Activated CD8-positive, alpha-beta T cell treated with anti-CD3 and anti-CD28 coated beads for 36 hours (primary cell): ENCODE data around the gene SLC43A3. TPM values are rescaled to one million over a fixed set of nuclear protein-coding genes. Genes with fewer than 3 reads are reported as not detected.
A peak's percentile ranks its signal among the peaks of the same experiment; 100 is the strongest.

Source experiments
- ATAC-seq: fragments of 200-7000 bp; cut with Tn5 transposase; one replicate; pipeline ENCODE4 v1.10.0; 2021; ENCODE audit warnings: mild to moderate bottlenecking, moderate library complexity
- CTCF ChIA-PET: fragments of 350-600 bp; sonication (Branson Sonifier 250); formaldehyde crosslinking; loops from one replicate; lab custom pipeline; 2021; ENCODE audit warnings: antibody characterized with exemption; lab: Charles Lee
- POLR2A ChIA-PET: fragments of 350-600 bp; sonication (Branson Sonifier 250); formaldehyde crosslinking; loops from one replicate; lab custom pipeline; 2021; ENCODE audit warnings: antibody characterized with exemption; lab: Charles Lee
- DNase-seq: peaks from one replicate; pipeline ENCODE4 v3.0.0-alpha.2; 2020
- H3K27ac Mint-ChIP-seq: one replicate; pipeline ENCODE4 v1.8.0; 2021; ENCODE audit warnings: mild to moderate bottlenecking, mixed read lengths
- H3K27me3 Mint-ChIP-seq: one replicate; pipeline ENCODE4 v1.8.0; 2021; ENCODE audit warnings: mixed read lengths
- H3K36me3 Mint-ChIP-seq: one replicate; pipeline ENCODE4 v1.8.0; 2021; ENCODE audit warnings: low read depth, mixed read lengths
- H3K4me1 Mint-ChIP-seq: one replicate; pipeline ENCODE4 v1.8.0; 2021; ENCODE audit warnings: low read depth, mixed read lengths
- H3K4me3 Mint-ChIP-seq: one replicate; pipeline ENCODE4 v1.8.0; 2021; ENCODE audit warnings: mild to moderate bottlenecking, moderate library complexity, mixed read lengths
- H3K9me3 Mint-ChIP-seq: one replicate; pipeline ENCODE4 v1.8.0; 2021; ENCODE audit warnings: mixed read lengths
- intact Hi-C: fragments of 100-400 bp; cut with micrococcal nuclease; formaldehyde crosslinking; loops from one replicate; pipeline ENCODE4 v1.10.0; 2022
- total RNA-seq, 2 experiments: library from RNA; stranded (reverse); gene quantifications; one replicate each; pipeline ENCODE4 v1.2.3, GENCODE V29; 2021
- TF ChIP-seq, protein P1 (sequence below): fragments of 200-600 bp; IDR thresholded peaks from one replicate; pipeline ENCODE4 v1.8.0; 2022; ENCODE audit warnings: antibody characterized with exemption, mild to moderate bottlenecking

SLC43A3 gene
- total RNA-seq, 2 experiments from 2014 or later, result 294 to 300 TPM

DNA sequence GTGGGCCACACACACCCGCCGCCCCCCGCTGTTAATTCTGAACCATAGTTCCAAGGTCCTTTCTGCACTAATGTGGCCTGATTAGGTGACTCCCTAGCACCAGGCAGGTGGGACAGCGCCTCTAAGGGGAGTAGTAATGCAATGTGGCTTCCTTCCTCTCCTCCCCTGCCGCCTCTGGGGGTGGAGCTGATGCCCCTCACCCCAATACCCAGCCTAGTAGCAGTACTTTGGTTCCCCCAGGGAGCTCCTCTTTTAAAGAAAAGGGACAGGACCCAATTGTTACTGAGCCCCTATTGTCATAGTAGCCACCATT is 47.8 kb upstream of the SLC43A3 start:
- no peak overlapping the region for H3K27ac Mint-ChIP-seq
- TF ChIP-seq, protein P1, sequence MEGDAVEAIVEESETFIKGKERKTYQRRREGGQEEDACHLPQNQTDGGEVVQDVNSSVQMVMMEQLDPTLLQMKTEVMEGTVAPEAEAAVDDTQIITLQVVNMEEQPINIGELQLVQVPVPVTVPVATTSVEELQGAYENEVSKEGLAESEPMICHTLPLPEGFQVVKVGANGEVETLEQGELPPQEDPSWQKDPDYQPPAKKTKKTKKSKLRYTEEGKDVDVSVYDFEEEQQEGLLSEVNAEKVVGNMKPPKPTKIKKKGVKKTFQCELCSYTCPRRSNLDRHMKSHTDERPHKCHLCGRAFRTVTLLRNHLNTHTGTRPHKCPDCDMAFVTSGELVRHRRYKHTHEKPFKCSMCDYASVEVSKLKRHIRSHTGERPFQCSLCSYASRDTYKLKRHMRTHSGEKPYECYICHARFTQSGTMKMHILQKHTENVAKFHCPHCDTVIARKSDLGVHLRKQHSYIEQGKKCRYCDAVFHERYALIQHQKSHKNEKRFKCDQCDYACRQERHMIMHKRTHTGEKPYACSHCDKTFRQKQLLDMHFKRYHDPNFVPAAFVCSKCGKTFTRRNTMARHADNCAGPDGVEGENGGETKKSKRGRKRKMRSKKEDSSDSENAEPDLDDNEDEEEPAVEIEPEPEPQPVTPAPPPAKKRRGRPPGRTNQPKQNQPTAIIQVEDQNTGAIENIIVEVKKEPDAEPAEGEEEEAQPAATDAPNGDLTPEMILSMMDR, result no peak
- CTCF ChIA-PET, result interaction anchor here (0.8 to 4.4 kb wide), 8 partner anchors 8 to 124 kb away, joined by 3 to 73 read pairs (median 6); no protein-coding TSS in a partner anchor
- ATAC-seq (no peak), DNase-seq (peak; percentile 32)
- no peaks in the 10 kb centered on the region for H3K36me3 Mint-ChIP-seq
- H3K4me3 Mint-ChIP-seq, result peak overlapping the region; percentile 47
- H3K4me1 Mint-ChIP-seq, result peaks cover 28% of the 10 kb centered on the region
- H3K27me3 Mint-ChIP-seq, result peaks cover 5% of the 10 kb centered on the region
- intact Hi-C loops, result loop anchor here (5.0 kb wide), 1 partner anchor 127 kb away; no protein-coding TSS in a partner anchor
- no peaks in the 10 kb centered on the region for H3K9me3 Mint-ChIP-seq
- POLR2A ChIA-PET, result interaction anchor here (0.7 to 1.8 kb wide), 5 partner anchors 12 to 23 kb away, joined by 3 to 12 read pairs (median 4); partner anchors contain the start of gene RTN4RL2

- TF ChIP-seq, protein P1, result no peak
- ATAC-seq, result peak; percentile 83
- peak overlapping the region; percentile 77 for H3K27ac Mint-ChIP-seq
- peaks cover 5% of the 10 kb centered on the region for H3K27me3 Mint-ChIP-seq
- peaks cover 28% of the 10 kb centered on the region for H3K4me1 Mint-ChIP-seq
- H3K36me3 Mint-ChIP-seq, result no peaks in the 10 kb centered on the region
- peak overlapping the region; percentile 40 for H3K4me3 Mint-ChIP-seq
- intact Hi-C loops, result no loop called here
- ChIA-PET POLR2A (interaction anchor here (0.7 to 1.8 kb wide), 5 partner anchors 11 to 23 kb away, joined by 3 to 12 read pairs (median 4); partner anchors contain the start of gene RTN4RL2), CTCF (interaction anchor here (0.8 to 4.4 kb wide), 8 partner anchors 9 to 123 kb away, joined by 3 to 73 read pairs (median 16); partner anchors contain the start of gene RTN4RL2)
- DNase-seq, result peak; percentile 82
- no peaks in the 10 kb centered on the region for H3K9me3 Mint-ChIP-seq
Observed at GRCh38 chr11:57474017-57474802, 47.3 kb upstream of the SLC43A3 start.

- ChIA-PET POLR2A (interaction anchor here (0.9 to 1.8 kb wide), 5 partner anchors 10 to 268 kb away, joined by 3 to 12 read pairs (median 5); partner anchors contain the start of genes RTN4RL2 and SELENOH), CTCF (interaction anchor here (1.0 to 4.4 kb wide), 10 partner anchors 10 to 171 kb away, joined by 3 to 73 read pairs (median 12); partner anchors contain the start of gene RTN4RL2)
- peaks cover 5% of the 10 kb centered on the region for H3K27me3 Mint-ChIP-seq
- H3K4me1 Mint-ChIP-seq, result peaks cover 28% of the 10 kb centered on the region
- DNase-seq (no peak), ATAC-seq (no peak)
- H3K27ac Mint-ChIP-seq, result no peak overlapping the region
- H3K4me3 Mint-ChIP-seq, result no peak overlapping the region
- H3K9me3 Mint-ChIP-seq, result no peaks in the 10 kb centered on the region
- H3K36me3 Mint-ChIP-seq, result no peaks in the 10 kb centered on the region
- TF ChIP-seq, protein P1, result no peak
- intact Hi-C loops, result no loop called here
Observed at GRCh38 chr11:57473285-57473841, 46.4 kb upstream of the SLC43A3 start.

DNA sequence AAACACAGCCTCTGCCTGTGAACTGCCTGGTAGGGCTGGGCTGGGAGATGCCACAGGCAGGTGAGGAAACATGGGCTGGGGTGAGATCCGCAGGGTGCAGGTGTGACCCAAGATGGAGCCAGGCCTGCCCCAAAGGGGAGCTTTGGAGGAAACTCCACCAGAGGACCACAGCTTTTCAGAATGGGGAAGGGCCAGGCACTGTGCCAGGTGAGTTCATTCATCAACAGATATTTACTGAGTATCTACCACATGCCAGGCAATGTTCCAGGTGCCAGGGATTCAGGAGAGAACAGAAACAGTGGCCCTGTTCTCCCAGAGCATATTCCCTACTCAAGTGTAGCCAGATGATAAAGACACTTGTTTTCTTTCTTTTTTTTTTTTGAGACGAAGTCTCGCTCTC is 44.6 kb upstream of the SLC43A3 start:
- H3K36me3 Mint-ChIP-seq, result no peaks in the 10 kb centered on the region

More for the DNA sequence above, 44.6 kb upstream of the SLC43A3 start:
- no peak for ATAC-seq
- TF ChIP-seq, protein P1, result no peak
- peaks cover 26% of the 10 kb centered on the region for H3K4me1 Mint-ChIP-seq
- no peaks in the 10 kb centered on the region for H3K9me3 Mint-ChIP-seq
- CTCF ChIA-PET, result interaction anchor here (1.3 to 4.4 kb wide), 5 partner anchors 9 to 56 kb away, joined by 4 to 73 read pairs (median 24); no protein-coding TSS in a partner anchor
- H3K4me3 Mint-ChIP-seq, result no peak overlapping the region
- intact Hi-C loops, result no loop called here
- peaks cover 2% of the 10 kb centered on the region for H3K27me3 Mint-ChIP-seq
- no peak overlapping the region for H3K27ac Mint-ChIP-seq
- DNase-seq, result no peak
- POLR2A ChIA-PET, result interaction anchor here (1.4 kb wide), 1 partner anchor 48 kb away, joined by 3 read pairs; no protein-coding TSS in a partner anchor
